GM19023 (cell line): ENCODE data around the gene MAP3K4.

ENCODE experiments used
- ATAC-seq: cut with Tn5 transposase; IDR thresholded peaks from one replicate; pipeline ENCODE4 v1.9.1; 2021; ENCODE audit warnings: mild to moderate bottlenecking, moderate library complexity; ENCODE audit not compliant: unreplicated experiment

MAP3K4 gene

DNA sequence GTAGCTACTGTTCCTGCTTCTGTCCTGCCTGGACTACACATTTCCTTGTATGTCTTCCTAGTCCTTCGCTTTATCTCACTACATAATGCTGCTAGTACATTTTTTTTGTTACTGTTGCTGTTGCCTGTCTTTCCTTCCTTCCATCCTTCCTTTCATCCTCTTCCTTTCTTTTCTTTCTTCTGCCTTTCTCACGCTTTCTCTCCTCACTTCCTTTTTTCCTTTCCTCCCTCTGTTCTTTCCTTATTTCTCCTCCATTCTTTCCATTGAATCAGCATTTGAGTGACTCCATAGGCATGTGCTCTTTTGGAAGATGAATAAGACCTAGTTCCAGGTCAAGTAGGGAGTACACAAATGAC is 46.3 kb downstream of the MAP3K4 start:
- no peak for ATAC-seq

DNA sequence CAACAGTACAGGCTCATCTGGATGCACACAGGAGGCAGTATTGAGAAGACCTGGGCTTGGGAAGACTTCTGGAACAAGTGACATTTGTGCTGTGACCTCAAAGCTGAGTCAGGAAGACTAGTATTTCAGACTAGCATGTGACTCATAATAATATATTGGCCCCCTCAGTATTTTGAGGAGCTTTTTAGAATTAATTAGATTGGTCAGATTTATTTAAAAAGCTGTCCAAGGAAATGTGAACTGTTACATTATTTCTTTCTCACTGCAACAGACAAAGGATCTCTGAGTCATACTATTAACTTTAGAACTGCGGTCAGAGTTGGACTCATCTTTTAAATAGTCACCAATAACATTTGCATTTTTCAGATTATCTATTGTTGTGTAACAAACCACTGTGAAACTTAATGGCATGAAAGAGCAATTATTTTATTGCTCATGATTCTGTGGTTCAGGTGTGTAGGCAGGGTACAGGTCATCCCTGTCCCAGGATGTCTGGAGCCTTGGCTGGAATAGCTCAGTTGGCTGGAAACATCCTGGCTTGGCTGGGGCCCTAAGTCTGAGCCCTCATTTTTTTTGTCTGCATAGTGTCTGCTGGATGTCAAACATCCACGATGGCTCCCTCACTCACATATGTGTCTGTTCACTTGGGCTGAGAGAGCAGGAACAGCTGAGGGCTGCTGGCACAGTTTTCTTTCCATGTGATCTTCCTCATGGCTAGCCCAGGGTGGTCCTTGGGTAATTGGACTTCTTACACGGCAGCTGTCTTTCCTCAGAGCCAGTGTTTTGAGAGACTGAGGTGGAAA is 46.9 kb downstream of the MAP3K4 start:
- peak; percentile 88 for ATAC-seq

DNA sequence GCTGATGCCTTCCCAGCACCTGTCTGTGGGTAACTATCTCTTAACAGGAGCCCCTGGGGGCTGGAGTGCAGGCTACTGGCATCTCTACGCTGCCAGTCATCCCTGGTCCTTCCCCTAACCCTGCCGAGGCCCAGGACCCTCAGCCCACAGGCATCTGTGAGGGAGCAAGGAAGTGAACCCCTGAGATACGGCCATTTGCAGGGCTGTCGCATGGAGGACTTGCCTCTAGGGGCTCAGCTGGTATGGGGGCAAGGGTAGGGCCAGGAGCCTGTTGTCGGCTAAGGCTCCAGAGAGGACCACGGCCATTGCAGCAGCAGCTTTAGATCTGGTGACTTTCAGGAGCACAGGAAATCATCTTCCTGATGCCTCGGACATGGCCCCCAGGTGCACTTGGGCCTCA is 49.7 kb downstream of the MAP3K4 start:
- ATAC-seq: no peak

DNA sequence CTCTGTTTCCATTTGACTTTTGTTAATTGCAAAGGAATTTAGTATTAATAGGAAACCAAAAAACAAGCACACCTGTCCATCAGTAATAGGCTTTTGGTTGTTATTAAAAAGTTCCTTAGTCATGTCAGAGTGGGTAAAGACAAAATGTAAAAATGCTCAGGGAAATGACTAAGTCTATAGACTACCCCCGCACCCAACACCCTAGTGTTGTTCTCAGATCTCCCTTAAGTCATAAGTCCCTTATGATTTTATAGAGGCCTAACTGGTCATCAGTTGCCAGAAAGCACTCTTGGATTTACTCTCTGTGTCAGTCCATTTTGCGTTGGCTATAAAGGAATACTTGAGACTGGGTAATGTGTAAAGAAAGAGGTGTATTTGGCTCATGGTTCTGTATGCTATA is 52.8 kb downstream of the MAP3K4 start:
- no peak for ATAC-seq

DNA sequence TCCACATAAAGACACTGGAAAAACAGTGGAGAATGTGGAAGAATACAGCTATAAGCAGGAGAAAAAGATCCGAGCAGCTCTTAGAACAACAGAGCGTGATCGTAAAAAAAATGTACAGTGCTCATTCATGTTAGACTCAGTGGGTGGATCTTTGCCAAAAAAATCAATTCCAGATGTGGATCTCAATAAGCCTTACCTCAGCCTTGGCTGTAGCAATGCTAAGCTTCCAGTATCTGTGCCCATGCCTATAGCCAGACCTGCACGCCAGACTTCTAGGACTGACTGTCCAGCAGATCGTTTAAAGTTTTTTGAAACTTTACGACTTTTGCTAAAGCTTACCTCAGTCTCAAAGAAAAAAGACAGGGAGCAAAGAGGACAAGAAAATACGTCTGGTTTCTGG is 57.1 kb downstream of the MAP3K4 start:
- no peak for ATAC-seq

DNA sequence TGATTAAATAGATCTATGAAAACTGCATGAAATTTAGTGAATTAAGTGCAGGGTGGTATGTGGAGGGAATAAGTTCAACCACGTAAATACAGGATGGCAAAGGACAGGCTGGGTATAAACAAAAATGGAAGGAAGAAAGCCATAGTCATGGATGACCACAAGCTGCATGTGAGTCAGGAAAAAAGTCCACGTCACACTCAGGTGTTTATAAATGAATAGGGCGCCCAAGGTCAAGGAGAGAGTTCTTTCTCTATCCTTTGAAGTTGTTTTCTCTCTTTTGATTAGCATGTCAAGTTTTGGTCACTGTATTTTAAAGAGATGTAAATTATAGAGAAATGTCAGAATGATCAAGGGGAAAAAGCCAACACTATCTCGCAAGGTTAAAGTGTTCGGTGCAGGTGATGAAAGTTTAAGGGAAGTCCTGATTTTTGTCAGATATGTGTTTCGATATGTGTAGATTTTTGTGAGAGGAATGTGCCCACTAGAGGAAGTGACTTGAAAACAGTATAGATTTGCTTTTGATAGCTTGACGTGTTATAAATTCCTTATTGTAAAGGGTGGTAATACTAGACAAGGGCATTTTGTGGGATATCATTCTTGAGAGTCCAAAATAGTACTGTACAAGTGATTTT is 58.7 kb downstream of the MAP3K4 start:
- no peak for ATAC-seq

DNA sequence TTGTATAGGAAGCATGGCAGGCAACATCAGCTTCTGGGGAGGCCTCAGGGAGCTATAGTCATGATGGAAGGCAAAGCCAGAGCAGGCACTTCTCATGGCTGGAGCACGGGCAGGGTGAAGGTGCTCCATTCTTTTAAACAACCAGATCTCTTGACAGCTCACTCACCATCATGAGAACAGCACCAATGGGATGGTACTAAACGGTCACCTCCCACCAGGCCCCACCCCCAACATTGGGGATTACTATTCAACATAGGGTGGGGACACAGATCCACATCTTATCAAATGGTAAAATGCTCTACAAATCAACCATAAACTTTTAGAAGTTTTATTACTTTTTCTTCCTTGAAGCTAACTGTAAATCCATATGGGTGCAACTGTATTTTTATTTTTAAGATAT is 61.5 kb downstream of the MAP3K4 start:
- no peak for ATAC-seq

DNA sequence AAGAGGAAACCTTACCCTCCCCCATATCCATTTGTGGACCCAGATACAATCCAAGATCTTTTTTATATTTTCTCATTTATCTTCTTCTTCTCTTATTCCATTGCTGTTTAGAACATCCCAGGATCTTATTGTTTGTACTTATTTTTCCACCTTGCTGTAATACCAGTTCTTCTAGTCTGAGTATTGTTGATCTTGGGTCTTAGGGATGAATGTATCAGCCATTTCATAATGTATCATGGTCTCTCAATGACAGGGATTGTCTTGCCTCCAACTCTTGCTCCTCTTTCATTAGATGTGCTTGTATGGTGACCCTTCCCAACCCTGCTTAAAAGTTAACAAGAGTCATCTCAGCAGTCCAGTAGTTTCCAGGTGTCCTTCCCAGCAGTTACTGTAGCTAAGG is 63.3 kb downstream of the MAP3K4 start:
- ATAC-seq: no peak

DNA sequence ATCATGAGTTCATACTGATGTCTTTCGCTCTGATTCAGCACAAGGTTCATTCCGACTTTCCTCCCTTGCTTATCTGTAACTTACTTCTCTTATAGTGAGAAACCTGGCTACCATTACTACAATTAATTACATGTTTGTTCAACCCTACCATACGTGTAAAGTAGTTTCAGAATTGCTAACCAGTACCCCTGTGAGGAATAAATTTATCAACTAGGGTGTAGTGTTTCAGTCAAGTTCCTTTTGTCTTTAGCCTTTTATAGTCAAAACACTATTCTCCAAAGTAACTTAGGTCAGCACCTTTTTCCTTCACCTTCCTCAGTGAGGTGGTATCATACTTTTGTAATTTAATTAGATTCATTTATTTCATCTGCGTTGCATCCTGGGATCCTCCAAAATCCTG is 64.9 kb downstream of the MAP3K4 start:
- ATAC-seq: no peak

DNA sequence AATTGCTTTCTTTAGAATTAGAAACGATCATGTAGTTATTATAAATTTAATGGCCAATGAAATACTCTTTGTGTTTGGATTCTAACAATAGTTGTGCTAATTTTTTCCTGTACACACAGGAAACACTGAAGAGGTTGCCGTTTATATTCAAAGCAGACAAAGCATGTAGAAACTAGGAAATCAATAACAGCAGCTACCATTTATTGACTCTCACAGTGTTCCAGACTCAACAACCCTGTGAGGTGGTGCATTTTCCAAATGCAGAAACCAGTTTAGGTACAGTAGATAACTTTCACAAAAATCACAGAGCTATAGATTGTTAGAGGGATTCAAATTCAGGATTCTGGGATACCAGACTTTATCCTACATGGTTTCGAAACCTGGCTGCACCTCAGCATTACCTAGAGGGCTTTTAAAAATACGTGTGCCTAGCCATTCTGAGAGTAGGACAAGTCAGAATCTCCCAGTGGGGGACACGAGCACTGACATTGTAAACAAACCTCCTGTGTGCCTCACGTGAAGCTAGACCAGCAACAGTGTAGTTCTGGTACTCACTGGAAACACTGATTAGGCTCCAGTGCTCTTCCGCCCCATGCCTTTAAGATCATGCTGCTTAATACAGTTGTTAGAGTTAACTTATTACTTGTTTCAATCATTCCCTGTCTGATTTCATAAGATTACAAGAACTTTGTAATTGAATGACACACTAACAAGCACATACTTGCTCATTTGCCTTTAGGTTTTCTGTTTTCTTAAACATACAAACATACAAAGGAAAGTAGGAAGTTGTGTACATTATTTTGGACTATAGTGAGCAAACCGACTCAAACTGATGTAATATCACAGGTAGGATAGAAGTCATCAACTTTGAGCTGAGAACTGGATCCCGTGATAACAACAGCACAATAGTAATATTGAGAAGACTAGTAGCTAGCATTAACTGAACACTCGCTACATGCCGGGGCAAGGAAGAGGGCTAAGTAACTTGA is 65.8 kb downstream of the MAP3K4 start:
- no peak for ATAC-seq

DNA sequence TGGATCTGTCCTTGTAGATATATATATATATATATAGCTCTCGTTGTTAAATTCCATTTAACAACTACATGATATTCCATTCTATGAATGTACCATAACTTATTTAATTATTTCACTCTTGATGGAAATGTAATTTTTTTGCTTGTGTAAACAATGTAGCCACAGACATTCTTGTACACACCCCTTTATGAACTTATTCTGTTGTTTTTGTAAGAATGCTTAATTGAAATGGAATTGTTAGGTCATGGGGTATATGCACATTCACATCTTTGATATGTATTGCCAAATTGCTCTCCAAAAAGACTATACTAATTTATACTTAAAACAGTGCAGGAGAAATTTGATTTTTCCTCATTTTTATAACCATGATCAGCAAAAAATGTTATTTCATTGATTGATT is 67.2 kb downstream of the MAP3K4 start:
- ATAC-seq: no peak

DNA sequence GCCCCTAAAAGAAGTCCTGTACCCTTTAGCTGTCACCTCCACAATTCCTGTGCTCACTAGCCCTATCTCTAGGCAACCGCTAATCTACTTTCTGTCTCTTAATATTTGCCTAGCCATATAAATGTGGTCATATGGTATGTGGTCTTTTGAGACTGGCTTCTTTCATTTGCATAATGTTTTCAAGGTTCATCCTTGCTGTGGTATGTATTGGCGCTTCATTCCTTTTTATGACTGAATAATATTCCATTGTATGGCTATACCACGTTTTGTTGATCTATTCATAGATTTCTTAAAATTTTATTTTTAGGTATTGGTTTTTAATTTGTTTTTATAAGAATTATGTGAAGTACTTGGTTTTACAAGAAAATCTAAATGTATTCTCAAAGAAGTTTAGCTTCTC is 70.0 kb downstream of the MAP3K4 start:
- no peak for ATAC-seq

DNA sequence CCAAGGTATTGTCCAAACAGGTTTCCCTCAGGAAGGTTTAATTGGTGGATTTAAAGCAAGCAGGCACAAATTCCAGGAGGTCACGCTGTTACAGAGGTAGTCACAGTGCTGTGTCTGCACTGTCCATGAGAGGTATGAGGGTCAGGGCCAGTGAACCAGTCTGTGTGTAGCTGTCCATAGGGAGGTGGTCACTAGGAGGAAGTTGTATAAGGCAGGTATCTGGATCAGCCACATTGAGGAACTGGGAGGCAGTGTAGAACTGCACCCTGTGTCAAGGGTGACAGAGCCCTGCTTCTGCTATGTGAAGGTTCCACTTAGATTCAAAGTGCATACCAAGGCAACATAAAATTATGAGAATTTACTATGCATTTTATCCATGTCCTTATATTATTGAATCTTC is 73.3 kb downstream of the MAP3K4 start:
- ATAC-seq: no peak

DNA sequence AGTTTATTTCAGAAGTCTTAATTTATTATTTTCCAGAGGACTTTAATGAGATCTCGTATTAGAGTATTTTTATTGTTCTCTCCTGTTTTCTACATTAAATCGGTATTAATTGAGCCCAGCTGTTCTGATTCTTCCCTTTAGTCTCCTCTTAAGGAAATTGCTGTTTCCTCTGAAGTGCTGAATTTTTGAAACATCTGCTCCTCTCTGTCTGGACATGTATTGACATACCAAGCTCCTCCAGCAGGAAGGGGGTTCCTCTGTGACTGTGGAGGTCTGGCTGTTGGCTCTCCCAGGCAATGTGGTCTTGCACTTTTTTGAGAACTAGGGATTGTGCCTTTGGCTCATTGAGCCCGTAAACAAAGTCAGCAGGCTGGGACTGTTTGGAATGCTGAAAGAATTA is 74.9 kb downstream of the MAP3K4 start:
- no peak for ATAC-seq

DNA sequence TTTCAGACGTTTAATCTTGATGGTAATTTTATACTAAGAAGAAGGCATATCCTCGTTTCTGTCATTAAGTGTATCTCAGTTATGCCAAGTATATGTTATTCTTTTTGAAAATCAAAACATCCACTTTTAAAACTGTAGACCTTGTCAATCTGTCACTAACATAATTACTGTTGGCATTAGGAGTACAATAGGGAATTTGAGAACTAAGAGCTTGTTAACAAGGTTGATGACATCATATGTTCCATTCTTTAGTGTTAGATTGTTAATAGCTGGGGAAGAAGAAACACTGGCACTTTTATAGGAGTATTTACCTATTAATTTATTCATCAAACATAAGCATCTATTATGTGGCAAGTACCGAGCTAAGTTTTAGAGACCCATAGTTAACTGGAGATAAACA is 76.2 kb downstream of the MAP3K4 start:
- no peak for ATAC-seq

DNA sequence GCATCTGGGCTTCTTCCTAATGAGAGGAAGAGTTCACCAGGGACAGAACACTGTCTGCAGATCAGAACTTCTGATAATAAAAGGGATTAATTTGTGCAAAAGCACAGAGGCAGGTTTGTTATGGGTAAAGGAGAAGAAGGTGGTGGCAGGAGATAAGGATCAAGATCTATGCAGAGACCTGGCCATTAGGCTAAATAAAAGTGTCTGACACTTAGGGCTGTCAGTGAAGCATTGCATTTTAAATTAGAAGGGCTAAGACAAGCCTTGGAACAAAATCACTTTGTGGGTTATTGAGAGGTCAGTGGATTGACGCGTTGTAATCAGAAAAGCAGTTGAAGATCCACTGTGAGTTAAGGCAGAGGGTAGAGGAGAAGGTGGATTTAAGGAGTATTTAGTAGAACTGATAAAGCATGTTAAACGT is 76.8 kb downstream of the MAP3K4 start:
- no peak for ATAC-seq

DNA sequence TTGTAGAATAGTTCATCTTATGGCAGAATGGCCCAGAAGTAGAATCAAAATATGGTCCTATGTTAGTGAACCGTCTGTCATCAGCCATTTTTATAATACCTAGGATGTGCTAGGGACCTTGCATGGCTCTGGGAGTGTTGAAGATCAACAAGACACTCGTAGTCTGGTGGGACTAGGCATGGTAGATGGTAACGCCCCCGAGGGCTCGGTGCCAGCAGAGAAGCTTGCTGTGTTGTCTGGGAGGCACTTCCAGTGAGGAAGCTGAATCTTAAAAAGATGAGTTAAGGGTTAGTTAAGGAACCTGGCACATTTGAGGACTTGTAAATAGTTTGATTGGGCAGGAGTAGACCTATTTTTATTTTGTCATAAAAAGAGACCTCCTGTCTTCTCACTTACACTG is 82.4 kb downstream of the MAP3K4 start:
- ATAC-seq: no peak

DNA sequence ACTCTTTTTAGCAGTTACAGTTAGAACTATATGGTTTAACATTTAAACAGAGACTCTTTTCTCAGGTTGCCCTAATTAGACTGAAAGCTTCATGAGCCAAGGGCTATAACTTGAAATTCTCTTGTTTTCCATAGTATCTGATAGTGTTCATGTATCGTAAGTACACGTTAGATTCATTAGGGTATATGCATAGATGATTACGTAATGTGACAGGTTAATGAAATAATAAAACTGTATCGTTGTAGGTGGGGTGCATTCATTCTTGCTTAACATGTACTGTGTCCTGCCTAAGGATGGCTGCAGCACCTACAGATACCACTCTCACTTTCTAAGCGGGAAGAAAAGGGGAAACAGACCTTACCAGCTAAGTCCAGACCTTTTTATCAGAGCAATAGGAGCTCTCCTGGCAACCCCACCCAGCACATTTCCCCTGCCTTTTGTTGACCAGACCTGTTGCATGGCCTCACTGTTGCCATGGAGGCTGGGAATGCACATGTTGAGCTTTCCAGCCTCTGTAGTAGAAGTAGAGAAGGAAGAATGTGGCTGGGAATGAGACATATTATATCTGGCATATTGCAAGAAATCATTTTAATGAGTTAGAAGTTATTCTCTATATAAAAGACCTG is 83.0 kb downstream of the MAP3K4 start:
- no peak for ATAC-seq

DNA sequence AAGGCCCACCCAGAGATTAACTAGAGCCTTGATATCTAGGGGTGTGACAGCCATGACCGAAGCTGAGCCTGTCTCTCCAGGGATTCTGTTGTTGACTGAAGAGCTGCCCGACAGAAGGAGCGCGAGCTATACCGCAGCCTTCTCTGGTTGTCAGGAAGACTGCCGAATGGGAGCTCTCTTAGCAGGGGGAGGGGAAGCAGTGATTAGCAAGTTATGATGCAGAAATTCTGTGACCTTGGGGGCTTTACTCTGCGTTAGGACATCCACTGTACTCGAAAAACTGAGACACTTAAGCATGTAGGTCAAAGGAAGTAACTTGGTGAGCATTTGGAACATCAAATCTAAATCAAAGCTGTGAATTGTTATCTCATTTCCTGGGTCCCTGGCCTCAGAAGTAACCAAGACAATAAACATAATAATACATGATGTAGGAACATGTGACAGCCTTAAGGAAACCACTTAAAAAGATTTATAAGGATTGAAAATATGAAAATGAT is 84.7 kb downstream of the MAP3K4 start:
- ATAC-seq: no peak

DNA sequence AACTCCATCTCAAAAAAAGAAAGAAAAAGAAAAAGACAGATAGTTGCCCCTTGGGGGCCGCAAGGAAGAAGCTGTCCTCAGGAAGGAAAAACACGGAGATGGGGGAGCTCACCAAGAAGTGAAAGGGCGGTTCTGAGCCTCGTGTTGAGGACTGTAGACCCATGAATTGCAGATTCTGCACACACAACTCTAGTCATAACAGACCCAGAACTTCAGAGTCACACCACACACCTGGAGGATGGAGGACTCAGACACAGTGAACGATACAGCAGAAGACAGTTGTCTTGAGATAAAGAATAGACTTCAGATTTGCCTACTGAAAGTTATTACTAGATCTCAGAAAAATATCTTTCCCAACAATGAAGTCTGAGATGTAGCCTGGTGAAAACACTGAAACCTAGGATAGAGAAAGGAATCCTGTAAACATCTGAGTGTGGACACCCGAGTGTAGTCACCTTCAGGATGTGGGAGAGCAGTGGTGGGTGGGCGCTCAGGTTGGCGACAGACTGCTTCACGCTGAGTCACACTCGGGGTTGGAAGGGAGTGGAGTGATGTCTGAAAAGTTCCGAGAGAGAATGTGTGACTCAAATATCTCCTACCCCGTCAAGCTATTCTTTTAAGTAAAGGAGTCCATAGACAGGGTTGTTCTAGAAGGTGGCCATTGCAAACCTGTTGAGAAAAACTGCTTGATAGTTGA is 88.1 kb downstream of the MAP3K4 start:
- ATAC-seq: no peak
